Panc1 (cell line): ENCODE data around the gene SEMG2. TPM values are rescaled to one million over a fixed set of nuclear protein-coding genes. Genes with fewer than 3 reads are reported as not detected.

Source experiments
- ATAC-seq: fragments of 200-7000 bp; cut with Tn5 transposase; 2 replicates; pipeline ENCODE4 v1.9.1; 2020; ENCODE audit warnings: mild to moderate bottlenecking, moderate library complexity
- BruUV-seq: library from RNA; stranded (reverse); fragments of 400-500 nt; replicated peaks from 2 replicates; lab custom pipeline; 2021; lab: Mats Ljungman, UMichigan
- CTCF ChIA-PET: fragments of 300-600 bp; sonication (Branson Sonifier 250); formaldehyde crosslinking; loops from one replicate; lab custom pipeline; 2022; ENCODE audit warnings: antibody characterized with exemption; lab: Charles Lee
- POLR2A ChIA-PET: fragments of 300-600 bp; sonication (Branson Sonifier 250); formaldehyde crosslinking; loops from one replicate; lab custom pipeline; 2022; ENCODE audit warnings: antibody characterized with exemption; lab: Charles Lee
- DNase-seq: peaks from one replicate; pipeline ENCODE4 v3.0.0-alpha.2; 2010; ENCODE audit warnings: low read depth, low spot score
- H3K27ac ChIP-seq: 2 replicates; pipeline ENCODE4 v1.5.1; 2011; ENCODE audit warnings: mild to moderate bottlenecking, low read length, inconsistent platforms
- H3K27me3 ChIP-seq: fragments of 200-500 bp; sonication (Bioruptor generic); 2 replicates; pipeline ENCODE4 v1.6.0; 2014; ENCODE audit warnings: low read length, inconsistent platforms; ENCODE audit not compliant: control insufficient read depth, insufficient read depth
- H3K36me3 ChIP-seq: fragments of 200-500 bp; sonication (Bioruptor generic); 2 replicates; pipeline ENCODE4 v1.5.1; 2014; ENCODE audit warnings: inconsistent platforms, mild to moderate bottlenecking, low read length, moderate library complexity; ENCODE audit not compliant: control insufficient read depth, insufficient read depth
- H3K4me1 ChIP-seq: 2 replicates; pipeline ENCODE4 v1.5.1; 2011; ENCODE audit warnings: inconsistent platforms, mild to moderate bottlenecking, low read length, moderate library complexity; ENCODE audit not compliant: control insufficient read depth, insufficient read depth
- H3K4me3 ChIP-seq, 2 experiments: 2 replicates each; pipeline ENCODE4 v1.5.1; 2011 to 2012; ENCODE audit warnings: low read depth in 2 of 2, low read length in 2 of 2, mild to moderate bottlenecking in 2 of 2, inconsistent platforms in 1 of 2, moderate library complexity in 1 of 2
- H3K9me3 ChIP-seq: fragments of 200-500 bp; sonication (Bioruptor generic); 2 replicates; pipeline ENCODE4 v1.5.1; 2014; ENCODE audit warnings: low read depth, mild to moderate bottlenecking, inconsistent platforms, low read length, moderate library complexity; ENCODE audit not compliant: control insufficient read depth, insufficient read depth
- CTCF ChIP-seq: fragments of 450-650 bp; IDR thresholded peaks from 2 replicates; pipeline ENCODE4 v1.5.1; 2017; ENCODE audit warnings: mild to moderate bottlenecking
- POLR2AphosphoS5 ChIP-seq: IDR thresholded peaks from 2 replicates; pipeline ENCODE4 v1.6.1; 2012; ENCODE audit warnings: mild to moderate bottlenecking, low read depth, low read length, moderate library complexity
- REST ChIP-seq, 2 experiments: IDR thresholded peaks; 2 replicates each; pipeline ENCODE4 v1.6.1; 2011 to 2012; ENCODE audit warnings: low read depth in 2 of 2, control low read depth in 1 of 2, low read length in 1 of 2, mild to moderate bottlenecking in 1 of 2, moderate library complexity in 1 of 2; ENCODE audit not compliant: insufficient read depth in 1 of 2
- SIN3A ChIP-seq: IDR thresholded peaks from 2 replicates; pipeline ENCODE4 v1.6.1; 2012; ENCODE audit warnings: low read depth, mild to moderate bottlenecking, low read length, moderate library complexity, borderline replicate concordance; ENCODE audit not compliant: insufficient read depth
- TCF7L2 ChIP-seq: IDR thresholded peaks from 2 replicates; pipeline ENCODE4 v1.6.1; 2011; ENCODE audit warnings: mild to moderate bottlenecking, low read depth, low read length, inconsistent platforms
- in situ Hi-C: cut with HindIII; loops from 2 replicates; pipeline ENCODE4 v1.10.0; 2016; ENCODE audit warnings: low sequenced_read_pairs, low pct_unique_long_range_greater_than_20kb
- intact Hi-C: fragments of 100-400 bp; cut with micrococcal nuclease; formaldehyde crosslinking; loops from one replicate; pipeline ENCODE4 v1.10.0; 2022; ENCODE audit not compliant: unreplicated experiment
- total RNA-seq: library from RNA; stranded (reverse); gene quantifications from one replicate; pipeline ENCODE4 v1.2.1, GENCODE V29; 2021; ENCODE audit not compliant: unreplicated experiment

The SEMG2 gene
- total RNA-seq, 1 experiment from 2014 or later, result not detected

- CTCF ChIA-PET, result interaction anchor here (0.7 kb wide), 1 partner anchor 124 kb away, joined by 3 read pairs; no protein-coding TSS in a partner anchor
- Histone ChIP-seq H3K9me3 (no peaks in the 10 kb centered on the region), H3K27me3 (no peaks in the 10 kb centered on the region), H3K36me3 (no peaks in the 10 kb centered on the region), H3K4me3 (no peak overlapping the region), H3K4me1 (no peaks in the 10 kb centered on the region), H3K27ac (no peak overlapping the region)
- POLR2A ChIA-PET, result no interaction called here
- in situ Hi-C loops (no loop called here), intact Hi-C loops (no loop called here)
- ATAC-seq (no peak), DNase-seq (no peak)
- no TSS peak for BruUV-seq
- TF ChIP-seq TCF7L2 (no peak), POLR2AphosphoS5 (no peak), REST (IDR thresholded peaks at IDR 0.05; ENCODE audit: insufficient read depth in 1 of 2, low read depth in 2 of 2, low read length in 1 of 2) (no peak), SIN3A (no peak), CTCF (no peak)
Observed at GRCh38 chr20:45183084-45183483, 38.1 kb upstream of the SEMG2 start.

GRCh38 chr20:45187693-45188092 lies 33.5 kb upstream of the SEMG2 start:
- CTCF ChIA-PET, result no interaction called here
- intact Hi-C loops, result no loop called here
- POLR2A ChIA-PET, result no interaction called here

More at GRCh38 chr20:45187693-45188092, 33.5 kb upstream of the SEMG2 start:
- ATAC-seq (no peak), DNase-seq (no peak)
- Histone ChIP-seq H3K27me3 (no peaks in the 10 kb centered on the region), H3K27ac (no peak overlapping the region), H3K4me3 (no peak overlapping the region), H3K9me3 (no peaks in the 10 kb centered on the region), H3K4me1 (no peaks in the 10 kb centered on the region), H3K36me3 (no peaks in the 10 kb centered on the region)
- in situ Hi-C loops, result no loop called here
- TF ChIP-seq SIN3A (no peak), REST (IDR thresholded peaks at IDR 0.05; ENCODE audit: insufficient read depth in 1 of 2, low read depth in 2 of 2, low read length in 1 of 2) (no peak), CTCF (no peak), POLR2AphosphoS5 (no peak), TCF7L2 (no peak)
- BruUV-seq, result no TSS peak
